ENCODE data around the gene ATG2A. TPM values are rescaled to one million over a fixed set of nuclear protein-coding genes. Genes with fewer than 3 reads are reported as not detected.

The ATG2A gene
- total RNA-seq, 1 donor from 2014 or later: 35.0 TPM

DNA sequence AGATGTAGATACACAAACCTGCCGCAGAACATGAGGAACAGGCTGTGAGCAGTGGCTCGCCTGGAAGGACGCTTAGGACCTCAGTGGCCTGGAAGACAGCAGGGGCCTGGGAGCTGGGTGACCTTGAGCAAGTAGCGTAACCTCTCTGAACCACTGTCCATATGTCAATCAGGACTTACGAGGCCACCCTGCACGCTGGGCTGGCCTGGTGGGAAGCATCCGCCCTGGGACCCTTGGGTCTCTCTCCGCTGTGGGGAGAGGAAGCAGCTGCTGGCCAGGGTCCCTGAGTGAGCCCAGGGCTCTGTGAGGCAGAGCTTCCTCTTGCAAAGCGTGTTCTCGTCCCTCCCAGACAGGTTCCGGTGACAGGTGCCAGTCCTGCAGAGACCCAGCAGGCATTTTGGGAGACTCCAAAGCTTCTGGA, 24.6 kb downstream of the ATG2A start:
- H3K9me3 Mint-ChIP-seq (ENCODE audit: low read depth): no peaks in the 10 kb centered on the region
- no peak overlapping the region for H3K27ac Mint-ChIP-seq
- peak overlapping the region; percentile 65 for H3K4me3 Mint-ChIP-seq (ENCODE audit: low read depth)
- H3K36me3 Mint-ChIP-seq (ENCODE audit: insufficient read depth): no peaks in the 10 kb centered on the region
- no peaks in the 10 kb centered on the region for H3K27me3 Mint-ChIP-seq
- TF ChIP-seq, protein P1, sequence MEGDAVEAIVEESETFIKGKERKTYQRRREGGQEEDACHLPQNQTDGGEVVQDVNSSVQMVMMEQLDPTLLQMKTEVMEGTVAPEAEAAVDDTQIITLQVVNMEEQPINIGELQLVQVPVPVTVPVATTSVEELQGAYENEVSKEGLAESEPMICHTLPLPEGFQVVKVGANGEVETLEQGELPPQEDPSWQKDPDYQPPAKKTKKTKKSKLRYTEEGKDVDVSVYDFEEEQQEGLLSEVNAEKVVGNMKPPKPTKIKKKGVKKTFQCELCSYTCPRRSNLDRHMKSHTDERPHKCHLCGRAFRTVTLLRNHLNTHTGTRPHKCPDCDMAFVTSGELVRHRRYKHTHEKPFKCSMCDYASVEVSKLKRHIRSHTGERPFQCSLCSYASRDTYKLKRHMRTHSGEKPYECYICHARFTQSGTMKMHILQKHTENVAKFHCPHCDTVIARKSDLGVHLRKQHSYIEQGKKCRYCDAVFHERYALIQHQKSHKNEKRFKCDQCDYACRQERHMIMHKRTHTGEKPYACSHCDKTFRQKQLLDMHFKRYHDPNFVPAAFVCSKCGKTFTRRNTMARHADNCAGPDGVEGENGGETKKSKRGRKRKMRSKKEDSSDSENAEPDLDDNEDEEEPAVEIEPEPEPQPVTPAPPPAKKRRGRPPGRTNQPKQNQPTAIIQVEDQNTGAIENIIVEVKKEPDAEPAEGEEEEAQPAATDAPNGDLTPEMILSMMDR (IDR thresholded peaks at IDR 0.05; ENCODE audit: unreplicated experiment): no peak
- peaks cover 42% of the 10 kb centered on the region for H3K4me1 Mint-ChIP-seq (ENCODE audit: low read depth)
- DNase-seq (ENCODE audit: low spot score, unreplicated experiment): no peak

DNA sequence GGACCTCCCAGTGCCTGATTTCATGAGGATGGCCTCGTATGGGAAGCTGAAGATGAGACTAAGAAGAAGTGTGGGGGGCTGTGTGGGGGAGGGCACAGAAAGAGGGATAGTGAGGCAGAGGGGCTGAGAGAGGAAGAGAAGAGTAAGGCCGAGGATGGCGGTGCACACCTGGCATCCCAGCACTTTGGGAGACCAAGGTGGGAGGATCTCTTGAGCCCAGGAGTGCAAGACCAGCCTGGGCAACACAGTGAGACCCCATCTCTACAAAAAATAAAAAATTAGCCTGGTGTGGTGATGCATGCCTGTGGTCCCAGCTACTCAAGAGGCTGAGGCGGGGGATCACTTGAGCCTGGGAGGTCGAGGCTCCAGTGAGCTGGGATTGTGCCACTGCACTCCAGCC, 25.1 kb downstream of the ATG2A start:
- Mint-ChIP-seq H3K27ac (peak overlapping the region; percentile 22), H3K27me3 (no peaks in the 10 kb centered on the region), H3K36me3 (ENCODE audit: insufficient read depth) (no peaks in the 10 kb centered on the region), H3K9me3 (ENCODE audit: low read depth) (no peaks in the 10 kb centered on the region), H3K4me1 (ENCODE audit: low read depth) (peaks cover 44% of the 10 kb centered on the region), H3K4me3 (ENCODE audit: low read depth) (peak overlapping the region; percentile 65)
- DNase-seq (ENCODE audit: low spot score, unreplicated experiment): no peak
- TF ChIP-seq, protein P1 (IDR thresholded peaks at IDR 0.05; ENCODE audit: unreplicated experiment): no peak

DNA sequence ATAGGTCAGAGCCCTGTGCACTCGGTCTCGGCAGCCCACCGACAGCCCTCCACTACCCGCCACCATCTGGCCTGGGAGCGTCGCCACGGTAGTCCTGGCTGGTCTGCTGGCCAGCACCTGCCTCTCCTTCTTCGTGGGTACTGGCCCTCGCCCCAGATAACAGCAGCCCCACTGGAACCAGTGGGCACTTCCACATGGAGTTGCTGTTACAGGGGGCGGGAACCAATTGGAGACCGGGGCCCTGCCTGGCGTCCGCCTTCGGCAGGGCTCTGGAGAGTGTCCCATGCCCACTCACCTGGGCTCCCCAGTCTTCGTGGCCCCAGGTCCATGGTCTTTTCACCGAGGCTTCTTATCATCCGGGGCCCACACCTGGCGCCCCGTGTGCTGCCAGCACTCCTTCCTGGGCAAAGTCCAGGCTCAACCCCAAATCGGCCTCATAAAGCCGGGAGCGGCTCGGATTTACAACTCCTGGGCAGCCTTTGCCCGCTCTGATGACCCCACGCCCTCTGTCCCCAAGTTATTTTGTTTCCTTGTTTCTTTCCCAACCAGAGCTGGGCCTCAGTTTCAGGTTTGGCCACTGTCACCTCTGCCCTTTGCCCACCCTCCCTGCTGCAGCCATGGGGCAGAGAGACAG, 25.7 kb downstream of the ATG2A start:
- Mint-ChIP-seq H3K4me1 (ENCODE audit: low read depth) (peaks cover 44% of the 10 kb centered on the region), H3K27me3 (no peaks in the 10 kb centered on the region), H3K9me3 (ENCODE audit: low read depth) (no peaks in the 10 kb centered on the region), H3K4me3 (ENCODE audit: low read depth) (peak overlapping the region; percentile 65), H3K27ac (peak overlapping the region; percentile 22), H3K36me3 (ENCODE audit: insufficient read depth) (no peaks in the 10 kb centered on the region)
- no peak for DNase-seq (ENCODE audit: low spot score, unreplicated experiment)
- TF ChIP-seq, protein P1 (IDR thresholded peaks at IDR 0.05; ENCODE audit: unreplicated experiment): no peak

DNA sequence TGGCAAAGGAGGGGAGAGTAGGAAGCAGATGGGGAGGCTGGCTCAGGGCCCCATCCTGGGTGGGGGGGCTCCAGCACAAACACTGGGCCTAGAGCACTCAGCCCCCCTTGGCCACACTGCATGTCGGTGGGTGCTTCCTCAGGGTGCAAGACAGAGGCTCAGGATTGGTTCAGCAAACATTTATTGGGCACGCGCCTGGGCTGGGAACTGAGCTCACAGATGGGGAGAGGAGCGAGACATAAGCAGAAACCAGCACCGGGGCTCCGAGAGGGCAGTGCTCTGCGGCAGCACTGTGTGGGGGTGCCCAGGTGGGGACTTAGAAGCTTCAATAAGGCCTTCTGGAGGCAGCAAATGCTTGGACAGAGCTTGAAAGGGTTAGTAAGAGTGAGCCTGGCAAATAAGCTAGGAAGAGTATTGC, 26.5 kb downstream of the ATG2A start:
- no peaks in the 10 kb centered on the region for H3K36me3 Mint-ChIP-seq (ENCODE audit: insufficient read depth)
- no peaks in the 10 kb centered on the region for H3K27me3 Mint-ChIP-seq
- DNase-seq (ENCODE audit: low spot score, unreplicated experiment): no peak
- H3K4me3 Mint-ChIP-seq (ENCODE audit: low read depth): no peak overlapping the region
- peaks cover 44% of the 10 kb centered on the region for H3K4me1 Mint-ChIP-seq (ENCODE audit: low read depth)
- TF ChIP-seq, protein P1 (IDR thresholded peaks at IDR 0.05; ENCODE audit: unreplicated experiment): no peak
- no peaks in the 10 kb centered on the region for H3K9me3 Mint-ChIP-seq (ENCODE audit: low read depth)
- no peak overlapping the region for H3K27ac Mint-ChIP-seq

DNA sequence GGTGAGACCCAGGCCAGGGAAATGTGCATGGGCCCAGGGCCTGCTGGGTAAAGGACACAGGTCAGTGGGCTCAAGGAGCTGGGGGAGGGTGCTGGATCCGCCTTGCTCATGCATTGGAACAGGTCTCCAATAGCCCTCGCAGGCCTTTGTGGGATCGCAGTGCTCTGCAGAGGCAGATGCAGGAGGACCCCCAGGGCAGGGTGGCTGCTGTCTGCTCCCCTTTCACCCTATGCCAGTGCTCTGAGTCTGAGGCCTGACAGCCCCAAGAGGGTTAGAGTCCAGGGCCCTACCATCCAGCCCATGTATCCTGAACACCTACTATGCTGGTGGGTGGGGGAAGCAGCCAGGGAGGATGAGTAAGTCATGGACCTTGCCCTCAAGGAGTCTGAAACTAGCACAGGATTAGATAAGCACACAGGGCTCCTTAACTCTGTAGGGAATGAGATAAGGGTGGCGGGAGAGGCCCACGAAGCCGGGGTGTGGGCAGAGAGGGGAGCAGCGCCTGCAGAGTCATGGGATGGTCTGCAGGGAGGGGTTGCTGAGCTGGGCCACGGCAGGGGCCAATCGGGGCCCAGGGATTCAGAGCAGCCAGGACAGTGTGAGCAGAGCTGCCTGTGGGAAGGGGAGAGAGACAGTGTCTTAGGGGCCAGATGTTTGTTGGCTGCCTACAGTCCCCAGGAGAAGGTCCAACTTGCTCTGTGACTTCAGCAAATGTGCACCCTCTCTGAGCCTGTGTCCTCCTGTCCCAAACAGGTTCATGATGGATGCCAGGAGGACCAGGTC, 28.1 kb downstream of the ATG2A start:
- TF ChIP-seq, protein P1 (IDR thresholded peaks at IDR 0.05; ENCODE audit: unreplicated experiment): no peak
- Mint-ChIP-seq H3K4me1 (ENCODE audit: low read depth) (peaks cover 42% of the 10 kb centered on the region), H3K9me3 (ENCODE audit: low read depth) (no peaks in the 10 kb centered on the region), H3K27me3 (peaks cover 3% of the 10 kb centered on the region), H3K27ac (peak overlapping the region; percentile 90), H3K36me3 (ENCODE audit: insufficient read depth) (no peaks in the 10 kb centered on the region), H3K4me3 (ENCODE audit: low read depth) (peak overlapping the region; percentile 51)
- DNase-seq (ENCODE audit: low spot score, unreplicated experiment): no peak

Data from progenitor cell of endocrine pancreas (in vitro differentiated cells).